ENCODE data around the gene COPZ2. TPM values are rescaled to one million over a fixed set of nuclear protein-coding genes. Genes with fewer than 3 reads are reported as not detected.
A peak's percentile ranks its signal among the peaks of the same experiment; 100 is the strongest.

The COPZ2 gene
- total and polyA plus RNA-seq, 9 of the 15 experiments (the other 6 are each of a cell fraction or from before 2014, with no cell fraction given): 0.22 to 0.49 TPM; not detected in 7

DNA sequence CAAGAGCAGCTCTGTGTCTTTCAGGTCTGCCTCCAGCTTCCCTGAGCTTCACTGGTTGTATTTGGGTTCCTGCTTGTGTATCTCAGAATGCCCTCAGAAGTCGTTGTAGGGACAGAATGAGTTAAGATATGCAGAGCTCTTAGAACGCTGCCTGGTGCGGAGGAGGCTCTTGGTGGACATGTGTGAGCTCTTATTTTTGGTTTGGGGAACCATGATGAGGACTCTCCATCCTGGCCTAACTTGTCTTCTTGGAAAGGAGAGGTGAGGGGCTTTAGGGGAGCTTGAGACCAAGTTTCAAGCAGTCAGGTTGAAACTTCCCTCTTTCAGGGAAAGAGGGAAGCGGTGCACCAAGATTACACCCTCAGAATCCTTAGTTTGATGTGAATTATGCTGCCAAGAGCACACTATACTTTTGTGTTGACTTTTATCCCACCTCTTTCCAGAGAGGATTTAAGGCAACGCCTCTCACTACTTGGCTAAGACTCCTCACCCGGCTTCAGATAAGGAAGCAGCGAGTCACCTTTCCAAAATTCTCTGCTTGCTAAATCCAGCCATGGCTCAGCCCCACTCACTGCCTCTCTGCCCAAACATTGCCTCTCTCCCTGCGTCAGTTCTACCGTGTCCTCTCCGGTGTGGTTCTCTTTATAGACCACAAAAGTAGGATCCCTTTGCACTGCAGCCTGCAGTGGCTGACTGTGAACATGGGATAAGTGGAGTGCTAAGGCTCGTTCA is 53.9 kb downstream of the COPZ2 start:
- peaks cover 49 to 54% of the 10 kb centered on the region in 2 experiments for H3K4me1 ChIP-seq (replicated peaks in 1 of 2; ENCODE audit: control insufficient read depth in 2 of 2, insufficient read depth in 2 of 2, low read length in 2 of 2)
- H3K27ac ChIP-seq (ENCODE audit: extremely low read depth, low read depth, low read length): no peak overlapping the region; the same call in 2 of the 3 replicates
- H3K9ac ChIP-seq (ENCODE audit: insufficient read depth in 1 of 2, low read depth in 2 of 2, low read length in 2 of 2): peak overlapping the region in 1 of 2 experiments; percentile 72; a peak in 2 of 4 replicates
- TF ChIP-seq JUND (IDR thresholded peaks at IDR 0.05; ENCODE audit: borderline replicate concordance, low read depth, low read length): no peak
- TF ChIP-seq JUND (tag; IDR thresholded peaks at IDR 0.05; ENCODE audit: borderline replicate concordance, low read depth, low read length): 0 out of 3 replicates have a peak, but pooled peaks have one; percentile 4
- TF ChIP-seq SREBF1 (IDR thresholded peaks at IDR 0.05; ENCODE audit: borderline replicate concordance, low read depth, low read length): no peak
- DNase-seq (ENCODE audit: extremely low read depth in 1 of 4, low spot score in 3 of 4) (no peak), ATAC-seq (peak; percentile 9; the same call in 2 of the 3 replicates), FAIRE-seq (no peak)
- no TSS peak for BruUV-seq (replicated peaks)
- no peaks in the 10 kb centered on the region for H3K27me3 ChIP-seq (ENCODE audit: control insufficient read depth in 2 of 2, insufficient read depth in 2 of 2, low read length in 2 of 2)
- intact Hi-C loops (cut with micrococcal nuclease) (no loop called here), in situ Hi-C loops (cut with MboI) (loop anchor here (5.0 kb wide), 1 partner anchor 34 kb away; no protein-coding TSS in a partner anchor)
- no peaks in the 10 kb centered on the region for H3K79me2 ChIP-seq (ENCODE audit: control insufficient read depth, insufficient read depth, low read length)
- ChIA-PET CTCF (ENCODE audit: low intra/inter-chr PET ratio) (no interaction called here), POLR2A (interaction anchor here (0.8 to 2.9 kb wide), 8 partner anchors 11 to 133 kb away, joined by 3 to 8 read pairs (median 3); partner anchors contain the start of genes CDK5RAP3 and SP6)
- peaks cover 57% of the 10 kb centered on the region for H3K36me3 ChIP-seq (ENCODE audit: control insufficient read depth, insufficient read depth, low read length)
- no peak overlapping the region for H2AFZ ChIP-seq (ENCODE audit: low read depth, low read length)
- no peak overlapping the region for H3K4me3 ChIP-seq
- H3K4me2 ChIP-seq (ENCODE audit: insufficient read depth, low read length): no peak overlapping the region
- peaks cover 4% of the 10 kb centered on the region for H3K9me1 ChIP-seq (ENCODE audit: control insufficient read depth, insufficient read depth, low read length)
- no peaks in the 10 kb centered on the region for H3K9me3 ChIP-seq (replicated peaks; ENCODE audit: control insufficient read depth, insufficient read depth, low read depth, low read length)
- peaks cover 12% of the 10 kb centered on the region; the same call in 1 of the 2 replicates for H4K20me1 ChIP-seq (replicated peaks; ENCODE audit: control insufficient read depth, insufficient read depth, low read length)
- WGBS (ENCODE audit: insufficient coverage, low coverage, missing lambda C conversion rate): 57% methylated on average over 11 of the region's 11 CpGs

All from K562 (cell line).